KOPT-K1 (cell line): ENCODE data around the gene SHROOM2.
"Not testable (repeated sequence)": the region's sequence is repeated elsewhere in the genome, so short reads cannot be mapped to it uniquely, and the experiment has no call there.

ENCODE experiments used
- H3K27ac ChIP-seq: fragments of 200-600 bp; sonication (generic); 2 replicates; pipeline ENCODE4 v1.5.1; 2016; ENCODE audit warnings: antibody characterized with exemption, mild to moderate bottlenecking, low read depth, low read length; ENCODE audit not compliant: poor library complexity, severe bottlenecking
- H3K36me3 ChIP-seq: fragments of 200-600 bp; sonication (generic); 2 replicates; pipeline ENCODE4 v1.5.1; 2017; ENCODE audit warnings: antibody characterized with exemption, mild to moderate bottlenecking, low read length, moderate library complexity; ENCODE audit not compliant: insufficient read depth
- H3K9me3 ChIP-seq: fragments of 200-600 bp; sonication (generic); 2 replicates; pipeline ENCODE4 v1.5.1; 2017; ENCODE audit warnings: antibody characterized with exemption, low read length, mild to moderate bottlenecking; ENCODE audit not compliant: insufficient read depth, poor library complexity, severe bottlenecking

SHROOM2 gene

DNA sequence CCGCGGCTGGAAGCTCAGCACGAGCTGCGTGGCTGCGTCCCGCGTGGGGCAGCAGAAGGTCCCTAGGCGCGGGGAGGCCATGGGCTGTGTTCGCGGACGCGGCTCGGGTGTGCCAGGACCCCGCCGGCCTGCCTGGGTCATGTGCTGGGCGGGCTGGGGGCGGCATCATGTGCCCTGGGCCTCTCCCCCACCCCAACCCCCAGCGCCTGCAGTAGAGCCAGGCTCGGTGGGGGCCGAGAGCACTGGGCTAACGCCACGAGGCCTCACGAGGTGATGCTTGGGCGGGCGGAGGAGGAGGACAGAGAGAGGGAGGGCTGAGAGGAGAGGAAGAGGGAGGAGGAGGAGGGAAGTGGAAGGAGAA, 20.5 kb upstream of the SHROOM2 start, which contains the start of gene GPR143:
TSS of gene GPR143 (minus strand) at position 111 of the 361 bp plus-strand sequence. CDS start at position 81, 30 bp downstream.
- Histone ChIP-seq H3K9me3 (no peaks in the 10 kb centered on the region), H3K27ac (no peak within 1 kb of the TSS), H3K36me3 (no peaks in the 10 kb centered on the region)

DNA sequence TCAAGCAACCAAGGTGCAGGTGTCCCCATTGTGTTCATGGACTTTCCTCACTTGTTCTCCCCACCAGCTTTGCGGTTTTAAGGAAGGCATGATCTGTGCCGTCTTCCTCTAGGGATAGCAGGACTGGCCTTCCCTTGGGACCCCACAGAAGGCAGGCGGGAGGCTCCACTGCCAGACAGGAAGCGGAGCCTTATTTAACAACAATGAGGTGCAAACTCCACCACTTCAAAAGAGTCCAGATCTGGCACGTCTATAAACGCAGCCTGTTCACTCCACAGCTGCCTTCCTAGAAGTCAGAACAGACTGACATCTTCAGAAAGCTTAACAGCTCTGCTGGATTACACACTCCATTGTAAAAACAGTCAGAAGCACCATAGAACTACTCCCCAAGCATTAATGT, 18.9 kb upstream of the SHROOM2 start:
- H3K9me3 ChIP-seq = no peaks in the 10 kb centered on the region
- H3K36me3 ChIP-seq = no peaks in the 10 kb centered on the region
- H3K27ac ChIP-seq = peak overlapping the region; percentile 6

DNA sequence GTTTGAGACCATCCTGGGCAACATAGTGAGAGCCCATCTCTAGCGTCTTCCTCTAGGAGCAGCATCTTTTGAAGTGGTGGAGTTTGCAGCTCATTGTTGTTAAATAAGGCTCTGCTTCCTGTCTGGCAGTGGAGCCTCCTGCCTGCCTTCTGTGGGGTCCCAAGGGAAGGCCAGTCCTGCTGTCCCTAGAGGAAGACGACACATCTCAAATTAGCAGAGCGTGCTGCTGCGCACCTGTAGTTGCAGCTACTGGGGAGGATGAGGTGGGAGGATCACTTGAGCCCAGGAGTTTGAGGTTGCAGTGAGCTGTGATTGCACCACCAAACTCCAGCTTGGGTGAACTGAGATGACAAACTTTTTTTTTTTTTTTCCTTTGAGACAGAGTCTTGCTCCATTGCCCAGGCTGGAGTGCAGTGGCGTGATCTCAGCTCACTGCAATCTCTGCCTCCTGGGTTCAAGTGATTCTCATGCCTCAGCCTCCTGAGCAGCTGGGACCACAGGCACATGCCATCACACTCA, 17.8 kb upstream of the SHROOM2 start:
- H3K36me3 ChIP-seq, H3K27ac ChIP-seq, H3K9me3 ChIP-seq: not testable (repeated sequence)

DNA sequence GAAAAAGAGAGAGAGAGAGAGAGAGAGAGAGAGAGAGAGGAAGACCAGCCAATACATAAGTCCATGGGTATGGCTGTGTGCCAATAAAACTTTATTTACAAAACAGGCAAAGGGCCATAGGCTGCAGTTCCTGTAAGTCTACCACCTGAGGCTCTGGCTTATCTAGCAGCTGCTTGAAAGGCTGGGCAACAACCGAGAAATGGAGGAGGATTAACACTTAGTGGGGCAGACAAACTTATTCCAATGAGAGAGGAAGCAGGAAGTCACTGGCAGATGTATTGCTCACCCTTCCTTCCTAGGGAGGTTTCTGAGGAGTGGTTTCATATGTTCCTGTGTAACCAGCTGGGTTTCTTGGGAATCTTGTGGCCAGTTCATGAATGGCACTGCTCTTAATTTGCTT, 15.9 kb upstream of the SHROOM2 start:
- no peaks in the 10 kb centered on the region for H3K36me3 ChIP-seq
- H3K9me3 ChIP-seq = no peaks in the 10 kb centered on the region
- no peak overlapping the region for H3K27ac ChIP-seq

DNA sequence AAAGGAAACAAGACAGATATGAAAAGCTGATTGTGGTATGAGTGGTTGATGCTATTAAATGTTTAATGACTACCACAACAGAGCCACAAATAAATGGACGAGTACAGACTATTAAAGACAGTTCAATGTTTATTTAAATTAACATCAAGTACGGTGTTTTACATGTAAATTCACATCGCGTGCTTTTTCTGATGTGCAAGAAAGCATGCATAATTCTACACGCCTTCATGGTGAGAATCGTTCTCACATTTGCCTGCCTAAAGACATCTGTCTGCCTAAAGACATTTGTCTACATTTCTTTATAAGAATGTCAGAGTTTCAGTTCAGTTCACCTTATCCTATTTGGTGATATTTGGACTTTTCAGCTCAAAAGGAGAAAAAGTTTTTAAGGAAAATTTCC, 13.3 kb upstream of the SHROOM2 start:
- H3K9me3 ChIP-seq = no peaks in the 10 kb centered on the region
- H3K27ac ChIP-seq = no peak overlapping the region
- no peaks in the 10 kb centered on the region for H3K36me3 ChIP-seq

DNA sequence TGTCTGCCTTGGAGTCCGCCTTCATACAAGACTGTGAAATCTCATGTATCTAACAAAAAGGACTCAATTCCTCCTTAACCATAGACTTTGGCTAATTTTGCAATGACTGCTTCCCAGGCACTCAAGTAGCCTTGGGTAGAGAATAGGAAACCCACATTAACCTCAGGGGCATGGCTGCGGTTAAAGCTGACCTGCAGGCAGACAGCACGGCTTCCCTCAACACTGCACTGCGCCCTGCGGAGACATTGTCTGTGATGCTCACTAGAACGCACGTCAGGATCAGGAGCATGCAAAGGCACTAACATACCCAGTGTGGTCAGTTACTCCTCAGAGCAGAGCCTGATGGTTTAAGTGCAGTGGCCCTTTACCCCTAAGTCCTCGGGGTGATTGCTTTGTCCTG, 10.3 kb upstream of the SHROOM2 start:
- H3K36me3 ChIP-seq = no peaks in the 10 kb centered on the region
- H3K9me3 ChIP-seq = no peaks in the 10 kb centered on the region
- H3K27ac ChIP-seq = no peak overlapping the region

DNA sequence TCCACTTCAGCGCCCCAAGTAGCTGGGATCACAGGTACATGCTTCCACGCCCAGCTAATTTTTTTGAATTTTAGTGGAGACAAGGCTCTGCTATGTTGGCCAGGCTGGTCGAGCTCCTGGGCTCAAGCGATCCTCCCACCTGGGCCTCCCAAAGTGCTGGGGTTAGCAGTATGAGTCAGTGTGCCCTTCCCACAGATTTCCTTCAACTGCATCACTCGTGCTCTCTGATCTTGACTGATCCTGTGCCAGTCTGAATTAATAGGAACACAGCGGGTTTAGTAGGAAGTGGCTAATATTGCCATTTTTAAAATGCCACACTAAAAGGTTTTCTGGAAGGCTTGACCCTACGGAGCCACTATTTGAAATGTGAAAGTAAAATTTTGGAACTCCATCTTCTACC, 4.3 kb upstream of the SHROOM2 start:
- no peak overlapping the region for H3K27ac ChIP-seq
- H3K9me3 ChIP-seq = no peaks in the 10 kb centered on the region
- no peaks in the 10 kb centered on the region for H3K36me3 ChIP-seq

DNA sequence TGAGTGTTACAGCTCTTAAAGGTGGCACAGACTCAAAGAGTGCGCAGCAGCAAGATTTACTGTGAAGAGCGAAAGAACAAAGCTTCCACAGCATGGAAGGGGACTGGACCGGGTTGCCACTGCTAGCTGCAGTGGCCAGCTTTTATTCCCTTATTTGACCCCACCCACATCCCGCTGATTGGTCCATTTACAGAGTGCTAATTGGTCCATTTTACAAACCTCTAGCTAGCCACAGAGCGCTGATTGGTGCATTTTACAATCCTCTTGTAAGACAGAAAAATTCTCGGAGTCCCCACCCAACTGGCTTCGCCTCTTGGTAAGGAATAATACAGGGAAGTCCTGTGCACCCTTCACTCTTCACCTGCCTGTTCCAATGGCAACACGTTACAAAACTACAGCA, 1.9 kb upstream of the SHROOM2 start:
- Histone ChIP-seq H3K36me3 (no peaks in the 10 kb centered on the region), H3K27ac (no peak overlapping the region), H3K9me3 (no peaks in the 10 kb centered on the region)

DNA sequence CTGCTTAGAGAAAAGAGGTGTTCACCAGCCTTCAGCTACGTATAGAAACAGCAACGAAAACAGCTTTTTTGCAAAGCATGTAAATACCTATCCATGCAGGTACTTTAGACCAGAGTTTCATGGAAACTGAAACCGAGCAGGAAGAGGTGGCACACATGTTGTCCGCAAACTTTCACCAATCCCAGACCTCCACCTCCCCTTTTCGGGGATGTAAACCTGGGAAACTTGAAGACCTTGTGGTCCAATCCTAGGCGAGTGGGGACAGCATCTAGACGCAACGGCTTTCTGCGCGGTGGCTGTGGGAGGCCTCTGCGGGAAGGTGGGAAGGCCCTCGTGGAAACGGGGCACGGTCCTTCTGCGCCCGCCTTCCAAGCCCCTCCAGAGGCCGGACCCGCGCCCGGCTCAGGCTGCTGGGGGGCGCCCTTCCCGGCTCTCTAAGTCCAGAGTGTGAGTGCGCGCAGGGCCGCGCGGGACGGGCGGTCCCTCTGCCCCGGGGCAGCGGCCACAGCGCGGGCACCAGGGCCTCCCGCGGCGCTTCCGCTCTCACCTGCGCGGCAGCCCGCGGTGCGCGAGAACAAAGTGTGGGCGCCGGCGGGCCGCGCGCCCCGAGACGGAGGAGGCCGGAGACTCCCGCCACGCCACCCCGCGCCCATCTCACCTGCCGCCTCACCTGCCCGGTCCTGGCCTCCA, 830 bp upstream of the SHROOM2 start:
- Histone ChIP-seq H3K36me3 (no peaks in the 10 kb centered on the region), H3K27ac (no peak overlapping the region), H3K9me3 (no peaks in the 10 kb centered on the region)

DNA sequence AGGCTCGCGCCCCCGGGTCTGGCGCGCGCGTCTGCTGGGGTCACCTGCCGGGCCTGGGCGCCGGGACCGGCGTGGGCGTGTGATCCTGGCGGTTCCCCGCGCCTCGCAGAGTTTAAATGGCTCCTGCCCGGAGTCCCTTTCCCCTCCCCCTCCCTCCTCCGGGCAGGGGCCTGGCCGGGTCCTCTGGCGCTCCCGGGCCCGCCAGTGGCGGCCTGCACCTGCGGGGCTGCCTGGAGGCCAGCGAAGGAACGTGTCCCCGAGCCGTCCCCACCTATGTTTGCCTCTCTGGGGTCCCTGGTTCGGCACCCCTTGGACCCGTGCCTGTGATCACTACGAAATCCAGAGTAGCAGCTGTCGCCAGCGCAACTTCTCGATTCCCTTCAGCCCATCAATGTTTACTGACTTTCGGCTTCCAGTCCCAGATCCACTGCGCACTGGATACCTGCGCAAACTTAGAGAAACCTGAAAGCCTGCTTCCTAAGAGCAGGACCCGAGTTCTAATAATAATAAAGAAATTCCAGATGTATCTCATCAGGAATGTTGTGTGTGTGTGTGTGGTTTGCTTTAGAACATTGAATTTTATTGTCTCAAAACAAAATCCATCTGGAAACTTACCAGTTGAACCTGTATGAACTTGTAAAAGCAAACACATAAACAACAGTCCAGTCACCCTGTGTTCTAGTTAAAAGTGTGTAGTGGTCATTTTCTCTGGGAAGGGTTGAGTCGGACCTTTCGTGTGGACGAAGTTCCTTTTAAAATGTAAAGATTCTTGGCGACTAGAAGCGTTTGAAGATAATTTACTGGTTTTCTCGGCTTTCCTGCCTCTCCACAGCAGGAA, 788 bp downstream of the SHROOM2 start:
- no peak overlapping the region for H3K27ac ChIP-seq
- H3K36me3 ChIP-seq = no peaks in the 10 kb centered on the region
- no peaks in the 10 kb centered on the region for H3K9me3 ChIP-seq

DNA sequence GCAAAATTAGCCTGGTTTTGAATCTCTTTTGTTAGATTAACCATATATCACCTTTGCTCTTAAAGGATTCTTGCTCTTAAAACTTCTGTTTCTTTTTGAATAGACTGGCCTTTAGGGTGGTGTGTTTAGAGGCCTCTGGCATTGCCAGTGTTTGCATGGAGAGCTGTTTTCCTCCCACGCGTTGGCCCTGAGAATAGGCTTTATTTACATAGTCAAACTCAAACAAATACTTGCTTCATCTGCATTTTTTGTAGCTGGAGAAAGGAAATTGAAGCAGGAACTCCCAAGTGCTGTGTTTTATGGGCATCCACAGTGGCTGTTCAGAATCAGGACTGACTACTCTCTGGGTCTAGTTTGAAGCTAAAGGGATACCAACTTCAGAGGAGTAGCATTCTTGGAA, 2.7 kb downstream of the SHROOM2 start:
- H3K27ac ChIP-seq = no peak overlapping the region
- no peaks in the 10 kb centered on the region for H3K9me3 ChIP-seq
- no peaks in the 10 kb centered on the region for H3K36me3 ChIP-seq

DNA sequence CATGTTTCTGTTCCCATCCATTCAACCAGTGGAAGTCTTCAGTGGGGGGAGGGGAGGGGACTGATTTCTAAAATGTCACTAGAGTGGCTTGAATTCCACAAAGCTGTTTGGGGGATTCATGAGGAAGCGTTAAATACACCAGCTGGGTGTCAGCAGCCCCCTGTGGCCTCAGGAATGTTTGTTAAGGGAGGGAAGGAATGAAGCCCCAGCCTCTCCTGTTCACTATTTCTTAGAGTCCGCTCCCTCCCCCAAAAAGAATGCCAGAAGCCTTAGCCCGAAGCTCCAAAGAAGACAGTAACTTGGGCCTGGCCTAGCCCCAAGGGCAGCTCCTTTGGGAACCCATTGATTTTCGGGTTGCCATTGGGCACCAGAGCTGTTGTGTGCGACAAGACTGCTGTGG, 3.3 kb downstream of the SHROOM2 start:
- Histone ChIP-seq H3K27ac (no peak overlapping the region), H3K36me3 (no peaks in the 10 kb centered on the region), H3K9me3 (no peaks in the 10 kb centered on the region)

DNA sequence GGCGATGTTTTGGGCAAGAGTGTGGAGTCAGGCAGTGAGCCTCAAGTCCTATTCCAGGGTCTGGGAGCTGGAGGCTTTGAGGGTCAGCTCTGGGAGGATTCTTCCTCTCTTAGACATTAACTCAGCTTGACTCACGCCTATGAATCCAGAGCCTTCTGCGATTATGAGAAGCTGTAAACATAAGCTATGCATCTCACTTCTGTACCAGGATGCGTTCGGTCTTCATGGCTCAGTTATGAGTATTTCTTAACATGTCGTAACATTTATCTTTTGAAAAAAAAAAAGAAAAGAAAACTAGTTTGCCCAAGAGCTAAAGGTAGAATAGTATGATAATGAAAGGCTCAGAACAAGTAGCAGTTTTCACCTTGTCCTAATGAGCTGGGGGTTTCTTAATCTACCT, 4.6 kb downstream of the SHROOM2 start:
- Histone ChIP-seq H3K9me3 (no peaks in the 10 kb centered on the region), H3K27ac (no peak overlapping the region), H3K36me3 (no peaks in the 10 kb centered on the region)

DNA sequence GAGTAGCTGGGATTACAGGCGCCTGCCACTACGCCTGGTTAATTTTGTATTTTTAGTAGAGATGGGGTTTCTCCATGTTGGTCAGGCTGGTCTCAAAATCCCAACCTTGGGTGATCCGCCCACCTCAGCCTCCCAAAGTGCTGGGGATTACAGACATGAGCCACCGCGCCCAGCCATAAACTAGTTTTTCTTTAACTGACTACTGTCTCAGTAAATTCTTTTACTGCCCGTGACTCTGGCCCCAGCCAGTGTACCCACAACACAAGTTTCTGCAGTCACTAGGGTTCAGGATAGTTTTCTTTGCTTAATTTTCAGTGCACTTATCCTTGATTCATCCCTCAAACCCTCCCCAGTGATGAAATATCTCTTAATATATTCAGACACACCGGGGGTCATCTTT, 8.3 kb downstream of the SHROOM2 start:
- H3K9me3 ChIP-seq = peaks cover under 1% of the 10 kb centered on the region
- H3K36me3 ChIP-seq = no peaks in the 10 kb centered on the region
- H3K27ac ChIP-seq = no peak overlapping the region

DNA sequence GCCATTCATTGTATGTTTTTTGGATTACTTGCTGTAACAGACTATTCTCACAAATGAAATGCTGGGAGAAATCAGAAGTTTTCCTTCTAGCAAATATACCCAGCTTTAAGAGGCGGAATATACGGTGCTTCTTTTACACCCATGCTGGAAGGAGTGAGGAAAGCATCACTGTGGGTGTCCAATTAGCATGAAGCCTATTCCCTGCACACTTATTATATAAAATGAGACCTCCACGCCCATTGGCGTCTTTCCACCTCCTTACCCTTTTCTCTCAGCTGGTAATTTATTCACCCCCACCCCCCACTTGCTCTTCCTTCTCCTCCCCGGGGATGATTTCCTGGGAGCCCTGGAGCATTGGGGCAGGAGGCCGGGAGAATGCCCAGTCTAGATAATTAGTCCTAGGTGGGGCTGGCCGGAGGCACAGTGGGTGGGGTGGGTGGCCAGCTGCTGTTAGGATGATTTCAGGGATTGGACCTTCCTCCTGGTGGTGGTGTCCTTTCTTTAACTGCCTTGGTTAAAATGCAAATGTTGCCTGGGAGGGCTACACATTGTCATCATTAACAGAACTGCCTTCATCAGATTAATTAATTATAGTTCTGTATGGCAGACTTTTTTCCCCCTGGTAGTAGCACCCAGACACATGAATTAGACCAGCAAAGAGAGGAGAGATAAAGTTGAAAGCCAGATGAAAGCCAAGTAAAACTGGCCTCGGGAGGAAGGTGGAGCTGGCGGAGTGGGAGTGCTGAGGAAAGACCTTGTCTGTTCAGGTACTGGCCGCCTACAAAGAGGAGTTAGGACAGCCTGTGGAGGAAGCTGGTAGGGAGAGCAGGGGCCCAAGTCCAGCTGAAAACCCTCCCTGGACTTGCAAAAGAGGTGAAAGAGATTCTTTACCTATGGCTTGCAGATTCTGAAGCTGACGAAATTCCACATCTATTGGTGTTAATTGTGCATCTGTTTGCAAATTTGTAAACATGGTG, 11.4 kb downstream of the SHROOM2 start:
- Histone ChIP-seq H3K27ac (no peak overlapping the region), H3K36me3 (no peaks in the 10 kb centered on the region), H3K9me3 (peaks cover 8% of the 10 kb centered on the region)
